Esophagus squamous epithelium (tissue), 5 donors: ENCODE data around the gene ZNRF1. TPM values are rescaled to one million over a fixed set of nuclear protein-coding genes. Genes with fewer than 3 reads are reported as not detected.

Experiments used
- DNase-seq: peaks from one replicate; lab custom pipeline; 2025; lab: John Stamatoyannopoulos, UW
- H3K27ac ChIP-seq, 4 donors: fragments of 200-600 bp; sonication (generic); one replicate each; pipeline ENCODE4 v1.5.1; 2016 to 2019; ENCODE audit warnings: mild to moderate bottlenecking in 1 of 4
- H3K27me3 ChIP-seq, 4 donors: fragments of 200-600 bp; sonication (generic); 1 replicate in 3 of 4; 2 replicates in 1 of 4; pipeline versions ENCODE4 v1.5.1 to v1.6.0; 2017 to 2021; ENCODE audit warnings: antibody characterized with exemption in 1 of 4
- H3K36me3 ChIP-seq, 3 donors: fragments of 200-600 bp; sonication (generic); one replicate each; pipeline ENCODE4 v1.5.1; 2016 to 2019
- H3K4me1 ChIP-seq, 3 donors: fragments of 200-600 bp; sonication (generic); one replicate each; pipeline ENCODE4 v1.5.1; 2017 to 2019
- H3K4me3 ChIP-seq, 4 donors: fragments of 200-600 bp; sonication (generic); 1 replicate in 3 of 4; 2 replicates in 1 of 4; pipeline ENCODE4 v1.5.1; 2016 to 2019; ENCODE audit warnings: mild to moderate bottlenecking in 2 of 4, moderate library complexity in 1 of 4
- H3K9me3 ChIP-seq, 3 donors: fragments of 200-600 bp; sonication (generic); one replicate each; pipeline ENCODE4 v1.5.1; 2016 to 2019
- CTCF ChIP-seq, 6 experiments: fragments of 450-650 bp in 4 of 6; fragments of 200-600 bp in 2 of 6; sonication (generic) in 2 of 6; IDR thresholded peaks; one replicate each; pipeline ENCODE4 v1.5.1; 2016 to 2019; ENCODE audit warnings: antibody characterized with exemption in 6 of 6, mild to moderate bottlenecking in 4 of 6, moderate library complexity in 4 of 6
- POLR2A ChIP-seq, 4 donors: fragments of 450-650 bp; IDR thresholded peaks; one replicate each; pipeline ENCODE4 v1.6.1; 2017; ENCODE audit warnings: antibody characterized with exemption in 4 of 4, mild to moderate bottlenecking in 4 of 4, moderate library complexity in 3 of 4
- WGBS, 2 donors: methylation state at CpG; one replicate each; pipeline ENCODE4 v1.1.5; 2018; 5-methylcytosine and 5-hydroxymethylcytosine counted together
- intact Hi-C: fragments of 100-400 bp; cut with DNase I; formaldehyde crosslinking; loops from one replicate; pipeline ENCODE4 v1.15.0; 2022
- total RNA-seq, 4 donors: library from RNA; depleted of rRNA; stranded (reverse); fragments of >200 nt; gene quantifications; one replicate each; pipeline ENCODE4 v1.1.0, GENCODE V29; 2016
- donor health status: DM: yes; HTN: yes; CAD: no.

Gene ZNRF1
- total RNA-seq, 4 donors from 2014 or later, result 28.0 to 67.4 (median 33.5) TPM

- Histone ChIP-seq H3K4me3 (peak overlapping the region; percentile 76 to 97 (median 88)), H3K36me3 (peaks cover 0 to 9% (median 0%) of the 10 kb centered on the region in 3 donors), H3K27me3 (no peaks in the 10 kb centered on the region), H3K27ac (peak overlapping the region; percentile 87 to 96 (median 91)), H3K9me3 (no peaks in the 10 kb centered on the region), H3K4me1 (peaks cover 11 to 71% (median 30%) of the 10 kb centered on the region in 3 donors)
- no peak for DNase-seq
- TF ChIP-seq POLR2A (IDR thresholded peaks at IDR 0.05) (no peak), CTCF (IDR thresholded peaks at IDR 0.05) (no peak)
- 3% methylated on average over 17 of the region's 71 CpGs; no CpG with 5 or more reads in 1 of the 2 donors for WGBS, 2 donors
- intact Hi-C loops, result loop anchor here (2.0 kb wide), 1 partner anchor 111 kb away; no protein-coding TSS in a partner anchor
Measured at GRCh38 chr16:74999609-75000480, 1.0 kb downstream of the ZNRF1 start.

DNA sequence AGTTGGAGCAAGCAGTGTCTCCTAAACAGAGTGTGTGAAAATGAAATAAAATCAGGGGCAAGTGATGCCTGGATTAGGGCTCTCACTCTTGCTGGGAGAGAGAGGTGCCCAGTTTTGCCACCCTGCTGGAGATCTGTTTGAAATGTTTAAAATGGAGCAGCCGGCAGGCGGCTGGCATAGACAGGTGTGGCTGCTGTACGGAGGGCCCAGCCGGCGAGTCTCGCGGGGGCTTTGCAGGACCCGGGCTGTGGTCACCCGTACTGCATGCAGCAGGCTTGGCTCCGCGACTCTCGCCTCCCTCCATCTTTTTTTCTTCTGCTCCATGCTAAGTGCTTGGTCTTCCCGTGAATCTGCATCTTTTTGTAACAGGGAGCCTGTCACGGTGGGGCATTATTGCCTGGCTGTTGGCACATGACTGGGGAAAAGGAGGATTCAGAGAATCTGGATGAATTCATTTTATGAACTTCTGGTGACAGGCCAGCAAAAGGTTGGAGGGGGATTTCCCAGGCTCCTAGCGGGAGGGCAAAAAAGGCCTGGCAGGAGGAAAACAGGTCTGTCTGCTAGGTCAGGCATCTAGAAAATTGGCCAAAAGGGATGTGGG, 1.8 kb downstream of the ZNRF1 start:
- peak overlapping the region; percentile 76 to 97 (median 88) for H3K4me3 ChIP-seq
- no peak for DNase-seq
- WGBS, 2 donors, result 7 to 20% methylated on average over 12 to 15 of the region's 15 CpGs
- TF ChIP-seq CTCF (IDR thresholded peaks at IDR 0.05), result no peak
- intact Hi-C loops, result no loop called here
- no peaks in the 10 kb centered on the region for H3K9me3 ChIP-seq
- peak overlapping the region; percentile 0 to 96 (median 91) for H3K27ac ChIP-seq
- H3K27me3 ChIP-seq, result no peaks in the 10 kb centered on the region
- H3K4me1 ChIP-seq, result peaks cover 11 to 71% (median 30%) of the 10 kb centered on the region in 3 donors
- peaks cover 0 to 9% (median 0%) of the 10 kb centered on the region in 3 donors for H3K36me3 ChIP-seq

- WGBS, 2 donors, result 69 to 72% methylated on average over 9 of the region's 9 CpGs
- no peaks in the 10 kb centered on the region for H3K27me3 ChIP-seq
- no peak overlapping the region for H3K4me3 ChIP-seq
- H3K4me1 ChIP-seq, result peaks cover 11 to 62% (median 30%) of the 10 kb centered on the region in 3 donors
- TF ChIP-seq POLR2A (IDR thresholded peaks at IDR 0.05) (no peak), CTCF (IDR thresholded peaks at IDR 0.05) (no peak)
- intact Hi-C loops, result no loop called here
- no peaks in the 10 kb centered on the region for H3K9me3 ChIP-seq
- no peak overlapping the region for H3K27ac ChIP-seq
- H3K36me3 ChIP-seq, result peaks cover 0 to 9% (median 0%) of the 10 kb centered on the region in 3 donors
- DNase-seq, result no peak
Measured at GRCh38 chr16:75002474-75002873, 3.6 kb downstream of the ZNRF1 start.

GRCh38 chr16:75003931-75004330, 5.1 kb downstream of the ZNRF1 start:
- Histone ChIP-seq H3K9me3 (no peaks in the 10 kb centered on the region), H3K36me3 (peaks cover 0 to 9% (median 0%) of the 10 kb centered on the region in 3 donors), H3K27ac (no peak overlapping the region), H3K4me3 (no peak overlapping the region), H3K27me3 (no peaks in the 10 kb centered on the region), H3K4me1 (peaks cover 11 to 60% (median 24%) of the 10 kb centered on the region in 3 donors)
- 88 to 91% methylated on average over 3 to 4 of the region's 5 CpGs for WGBS, 2 donors
- DNase-seq, result no peak
- intact Hi-C loops, result no loop called here
- no peak for TF ChIP-seq CTCF (IDR thresholded peaks at IDR 0.05)
- no peak for TF ChIP-seq POLR2A (IDR thresholded peaks at IDR 0.05)

DNA sequence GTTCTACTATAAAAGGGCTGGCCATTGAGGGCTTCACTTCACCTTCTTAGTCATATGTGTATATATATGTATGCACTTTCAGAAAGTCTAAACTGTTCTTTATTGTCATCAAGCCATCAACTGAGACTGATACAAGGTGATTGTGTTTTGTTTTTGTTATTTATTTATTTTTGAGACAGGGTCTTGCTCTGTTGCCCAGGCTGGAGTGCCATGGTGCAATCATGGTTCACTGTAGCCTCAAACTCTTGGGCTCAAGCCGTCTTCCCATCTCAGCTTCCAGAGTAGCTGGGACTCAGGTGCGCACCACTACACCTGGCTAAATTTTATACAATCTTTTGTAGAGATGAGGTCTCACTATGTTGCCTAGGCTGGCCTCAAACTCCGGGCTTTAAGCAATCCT, 5.6 kb downstream of the ZNRF1 start:
- intact Hi-C loops, result no loop called here
- H3K9me3 ChIP-seq, result no peaks in the 10 kb centered on the region
- no peak overlapping the region for H3K27ac ChIP-seq
- peaks cover 11 to 61% (median 24%) of the 10 kb centered on the region in 3 donors for H3K4me1 ChIP-seq
- no peak for DNase-seq
- H3K27me3 ChIP-seq, result no peaks in the 10 kb centered on the region
- H3K36me3 ChIP-seq, result peaks cover 0 to 9% (median 0%) of the 10 kb centered on the region in 3 donors
- H3K4me3 ChIP-seq, result no peak overlapping the region
- 87 to 96% methylated on average over 3 of the region's 3 CpGs for WGBS, 2 donors
- no peak for TF ChIP-seq CTCF (IDR thresholded peaks at IDR 0.05)
- no peak for TF ChIP-seq POLR2A (IDR thresholded peaks at IDR 0.05)
